CD4-positive, alpha-beta T cell treated with Interleukin-10 for 1 hour (primary cell): Measurements from ENCODE around the gene SOX5.
"Not testable (repeated sequence)": the region's sequence is repeated elsewhere in the genome, so short reads cannot be mapped to it uniquely, and the experiment has no call there.

ENCODE experiments used
- DNase-seq: peaks from one replicate; pipeline ENCODE4 v3.0.0-alpha.2; 2020

Gene SOX5

GRCh38 chr12:23906329-23906728 is 43.1 kb downstream of the SOX5 start:
- no peak for DNase-seq

GRCh38 chr12:23899434-23899833 is 50.0 kb downstream of the SOX5 start:
- DNase-seq: no peak

- DNase-seq: no peak
Observed at GRCh38 chr12:23898121-23898520, 51.3 kb downstream of the SOX5 start.

GRCh38 chr12:23895792-23896218 is 53.7 kb downstream of the SOX5 start:
- no peak for DNase-seq

- no peak for DNase-seq
Observed at GRCh38 chr12:23893611-23894010, 55.9 kb downstream of the SOX5 start.

- no peak for DNase-seq
Observed at GRCh38 chr12:23891115-23891514, 58.4 kb downstream of the SOX5 start.

GRCh38 chr12:23889069-23889440 is 60.4 kb downstream of the SOX5 start:
- DNase-seq: no peak

- DNase-seq: no peak
Observed at GRCh38 chr12:23888396-23889068, 60.9 kb downstream of the SOX5 start.

GRCh38 chr12:23887055-23887835 is 62.2 kb downstream of the SOX5 start:
- DNase-seq: no peak

GRCh38 chr12:23885394-23885793 is 64.1 kb downstream of the SOX5 start:
- no peak for DNase-seq

GRCh38 chr12:23884909-23885308 is 64.6 kb downstream of the SOX5 start:
- no peak for DNase-seq

GRCh38 chr12:23880988-23881387 is 68.5 kb downstream of the SOX5 start:
- DNase-seq: no peak

GRCh38 chr12:23876618-23877017 is 72.9 kb downstream of the SOX5 start:
- not testable (repeated sequence) for DNase-seq

- DNase-seq: no peak
Observed at GRCh38 chr12:23867794-23868193, 81.7 kb downstream of the SOX5 start.

- no peak for DNase-seq
Observed at GRCh38 chr12:23862701-23863100, 86.8 kb downstream of the SOX5 start.

GRCh38 chr12:23860019-23860418 is 89.5 kb downstream of the SOX5 start:
- no peak for DNase-seq

- no peak for DNase-seq
Observed at GRCh38 chr12:23857178-23857577, 92.3 kb downstream of the SOX5 start.

GRCh38 chr12:23855813-23856212 is 93.7 kb downstream of the SOX5 start:
- DNase-seq: no peak

- DNase-seq: no peak
Observed at GRCh38 chr12:23854598-23854997, 94.9 kb downstream of the SOX5 start.

- no peak for DNase-seq
Observed at GRCh38 chr12:23853640-23854039, 95.8 kb downstream of the SOX5 start.

- no peak for DNase-seq
Observed at GRCh38 chr12:23851602-23852001, 97.9 kb downstream of the SOX5 start.

GRCh38 chr12:23847857-23848256 is 101.6 kb downstream of the SOX5 start:
- no peak for DNase-seq

- no peak for DNase-seq
Observed at GRCh38 chr12:23843958-23844357, 105.5 kb downstream of the SOX5 start.

GRCh38 chr12:23834076-23834475 is 115.4 kb downstream of the SOX5 start:
- no peak for DNase-seq

GRCh38 chr12:23831739-23832138 is 117.7 kb downstream of the SOX5 start:
- DNase-seq: no peak
